HS-5 (cell line): ENCODE measurements around the gene MACROD1.

Source experiments
- DNase-seq: peaks from one replicate; pipeline ENCODE4 v3.0.0-alpha.2; 2012; ENCODE audit warnings: low read depth

MACROD1 gene

DNA sequence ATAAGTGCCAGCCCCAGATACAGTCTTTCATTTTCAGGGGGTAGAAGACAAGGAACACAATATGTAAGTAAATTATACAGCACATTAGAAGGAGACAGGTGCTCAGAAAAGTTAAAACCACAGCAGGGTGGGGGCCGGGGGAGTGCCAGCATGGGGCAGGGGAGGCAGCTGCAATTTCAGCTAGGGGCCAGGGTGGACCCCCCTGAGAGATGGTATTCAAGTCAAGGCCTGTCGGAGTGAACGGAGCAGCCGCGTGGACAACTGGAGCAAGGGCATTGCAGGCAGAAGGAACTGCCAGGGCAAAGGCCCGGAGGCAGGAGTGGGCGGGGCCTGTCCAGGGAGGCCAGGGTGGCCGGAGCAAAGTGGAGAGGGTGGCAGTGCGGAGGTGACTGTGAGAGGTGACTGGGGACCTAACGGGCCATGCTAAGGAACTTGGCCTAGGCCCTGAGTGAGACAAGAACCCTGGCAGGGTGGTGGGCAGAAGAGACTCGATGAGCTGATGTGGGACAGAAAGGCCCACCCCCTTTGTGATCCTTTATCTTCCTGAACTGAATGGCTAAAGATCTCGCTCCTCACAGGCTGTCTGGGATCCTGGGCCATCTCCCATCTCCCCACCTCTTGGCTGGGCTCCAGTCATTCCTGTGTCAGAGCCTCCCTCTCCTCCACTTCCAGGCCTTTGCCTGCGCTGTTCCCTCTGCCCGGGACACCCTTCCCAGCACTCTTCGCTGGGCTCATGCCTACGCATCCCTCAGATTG lies 152.6 kb downstream of the MACROD1 start:
- no peak for DNase-seq

DNA sequence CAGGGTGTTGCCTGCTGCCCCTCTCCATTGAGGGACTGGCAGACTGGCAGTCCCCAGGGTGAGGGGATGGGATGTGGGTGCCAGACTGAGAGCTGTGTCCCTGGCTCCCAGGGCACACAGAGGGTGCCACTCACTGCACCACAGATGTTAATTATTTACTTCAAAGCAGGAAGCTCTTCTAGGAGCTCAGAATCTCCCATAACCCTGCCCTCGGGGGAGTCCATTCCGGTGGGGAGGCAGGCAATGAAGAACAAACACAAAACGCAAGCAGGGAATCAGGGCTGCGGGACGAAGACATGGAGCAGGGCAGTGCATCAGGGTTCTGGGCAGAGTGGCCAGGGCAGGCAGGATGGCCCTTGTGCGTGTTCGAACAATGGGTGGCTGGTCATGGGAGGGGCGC lies 154.5 kb downstream of the MACROD1 start:
- no peak for DNase-seq

DNA sequence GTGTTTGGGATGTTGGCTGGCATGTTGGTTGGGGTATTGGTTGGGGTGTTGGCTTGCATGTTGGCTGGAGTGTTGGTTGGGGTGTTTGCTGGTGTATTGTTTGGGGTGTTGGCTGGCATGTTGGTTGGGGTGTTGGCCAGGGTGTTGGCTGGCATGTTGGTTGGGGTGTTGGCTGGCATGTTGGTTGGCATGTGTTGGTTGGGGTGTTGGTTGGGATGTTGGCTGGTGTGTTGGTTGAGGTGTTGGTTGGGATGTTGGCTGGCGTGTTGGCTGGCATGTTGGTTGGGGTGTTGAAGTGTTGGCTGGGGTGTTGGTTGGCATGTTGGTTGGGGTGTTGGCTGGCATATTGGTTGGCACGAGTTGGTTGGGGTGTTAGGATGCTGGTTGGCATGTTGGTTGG lies 155.1 kb downstream of the MACROD1 start:
- DNase-seq, result no peak

DNA sequence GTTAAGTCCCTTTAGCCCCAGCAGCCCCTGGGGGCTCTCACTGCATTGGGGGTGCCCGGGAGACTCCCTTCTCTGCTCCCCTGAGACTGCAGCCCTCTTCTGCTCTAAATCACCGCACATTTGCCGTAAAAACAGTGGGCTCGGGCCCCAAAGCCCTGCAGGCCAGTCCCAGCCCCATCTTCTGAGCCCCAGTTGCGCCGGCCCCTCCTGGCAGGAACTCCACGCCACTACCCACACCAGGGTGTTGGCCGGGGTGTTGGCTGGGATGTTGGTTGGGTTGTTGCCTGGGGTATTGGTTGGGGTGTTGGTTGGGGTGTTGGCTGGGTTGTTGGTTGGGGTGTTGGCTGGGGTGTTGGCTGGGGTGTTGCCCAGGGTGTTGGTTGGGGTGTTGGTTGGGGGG lies 156.2 kb downstream of the MACROD1 start:
- no peak for DNase-seq

DNA sequence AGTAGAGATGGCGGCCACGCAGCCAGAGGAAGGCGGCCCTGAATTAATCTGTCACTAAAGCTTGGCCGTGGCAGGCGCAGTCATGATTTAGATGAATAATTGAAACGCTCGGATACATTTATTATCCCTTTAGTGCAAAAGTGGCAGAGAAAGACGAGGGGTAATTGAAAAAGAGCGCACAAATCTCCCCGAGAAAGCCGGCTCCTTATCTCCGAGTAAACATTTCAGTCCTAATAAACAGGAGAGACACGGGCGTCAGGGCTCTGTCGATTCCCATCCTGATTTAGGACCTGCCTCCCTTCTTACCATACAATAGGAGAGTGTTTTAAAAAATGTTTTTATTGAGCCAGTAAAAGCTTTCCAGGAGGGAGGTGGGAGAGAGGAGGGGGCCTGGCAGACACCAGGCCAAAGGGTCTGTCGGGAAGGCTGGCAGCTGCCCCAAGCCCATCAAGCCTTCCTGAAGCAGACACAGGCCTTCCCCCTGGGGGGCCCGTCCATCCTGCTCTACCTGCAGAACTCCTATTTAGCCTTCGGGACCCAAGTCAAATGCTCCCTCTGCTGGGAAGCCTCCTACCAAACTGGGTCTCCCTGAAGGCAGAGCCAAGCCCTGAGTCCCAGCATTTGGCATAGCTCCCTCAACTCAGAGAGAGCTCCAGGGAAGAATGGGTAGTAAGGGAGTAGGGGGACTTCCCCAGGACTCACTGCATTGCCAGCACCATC lies 156.8 kb downstream of the MACROD1 start:
- no peak for DNase-seq

DNA sequence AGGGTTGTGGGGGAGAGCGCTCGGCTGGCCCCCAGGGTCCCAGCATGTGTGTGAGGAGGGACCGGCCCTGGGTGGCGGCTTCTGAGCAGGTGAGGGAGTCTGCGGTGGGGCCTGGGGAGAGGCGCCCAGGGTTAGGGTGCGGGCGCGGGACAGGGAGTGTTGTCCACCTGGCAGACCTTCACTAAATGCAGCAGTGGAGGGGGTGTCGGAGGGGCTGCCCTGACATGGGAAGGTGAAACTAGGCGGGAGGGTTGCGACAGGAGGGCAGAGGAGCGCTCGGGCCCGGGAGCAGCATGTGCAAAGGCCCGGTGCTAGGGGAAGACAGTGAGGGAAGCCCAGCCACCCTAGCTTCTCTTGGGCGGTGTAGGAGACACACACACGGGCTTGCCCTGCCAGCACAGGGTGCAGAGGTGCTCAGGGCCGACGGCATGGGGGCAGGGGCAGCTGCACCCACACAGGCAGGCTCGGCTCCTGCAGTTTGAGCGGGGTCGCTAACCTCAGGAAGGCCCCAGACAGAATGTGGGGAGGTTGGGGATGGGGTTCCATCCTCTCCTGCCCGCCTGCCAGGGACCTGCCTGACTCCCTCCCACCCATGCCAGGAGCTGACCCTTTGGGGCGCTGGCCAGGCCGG lies 157.5 kb downstream of the MACROD1 start:
- DNase-seq, result no peak

DNA sequence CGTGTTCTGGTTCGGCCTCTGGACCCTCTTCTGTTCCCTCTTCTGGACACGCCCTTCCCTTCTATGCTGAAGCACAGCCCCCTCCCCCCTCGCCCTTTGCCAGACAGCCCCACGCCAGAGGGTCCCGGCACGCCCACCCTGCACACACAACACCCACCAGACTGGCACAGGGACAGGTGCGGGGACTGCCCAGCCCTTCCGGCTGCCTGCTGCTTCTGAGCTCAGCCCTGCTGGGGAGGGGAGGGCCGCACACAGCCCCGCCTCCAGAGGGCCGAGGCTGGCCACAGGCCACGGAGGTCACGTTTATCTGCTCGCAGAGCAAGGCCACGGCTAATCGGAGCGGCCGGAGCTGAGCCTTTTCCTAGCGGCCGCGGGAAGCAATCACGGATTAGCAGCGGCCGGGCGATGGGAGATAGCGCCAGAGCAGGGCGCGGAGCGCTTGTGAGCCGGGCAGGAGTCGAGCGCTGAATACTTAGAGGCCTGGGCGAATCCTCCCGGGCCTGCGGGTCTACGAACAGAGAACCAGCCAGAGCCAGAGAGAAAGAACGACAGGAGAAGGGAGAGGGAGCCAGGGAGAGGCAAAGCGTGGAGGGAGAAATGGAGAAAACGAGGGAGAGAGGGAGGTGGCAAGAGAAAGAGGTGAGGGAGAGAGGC lies 158.2 kb downstream of the MACROD1 start:
- no peak for DNase-seq

DNA sequence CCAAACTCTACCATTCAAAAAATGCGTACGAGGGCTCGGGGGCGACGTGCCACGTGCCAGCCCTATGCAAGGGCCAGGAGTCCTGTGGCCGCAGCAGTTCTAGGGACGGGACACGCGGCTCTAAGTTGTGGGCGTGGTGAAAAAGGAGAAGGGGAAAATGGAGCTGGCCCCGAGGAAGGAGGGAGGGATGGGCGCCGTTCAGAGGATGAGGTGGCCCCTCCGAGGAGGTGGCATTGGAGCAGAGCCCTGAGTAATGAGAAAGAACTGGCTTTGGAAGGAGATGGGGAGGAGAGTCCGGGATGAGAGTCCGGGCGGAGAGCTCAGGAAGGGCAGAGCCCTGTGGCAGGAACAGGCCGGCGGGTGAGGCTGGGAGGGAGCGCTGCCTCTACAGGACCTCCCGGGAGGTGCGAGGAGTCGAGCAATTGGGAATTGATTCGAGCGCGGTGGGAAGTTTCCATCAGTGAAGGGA lies 158.7 kb downstream of the MACROD1 start:
- no peak for DNase-seq

DNA sequence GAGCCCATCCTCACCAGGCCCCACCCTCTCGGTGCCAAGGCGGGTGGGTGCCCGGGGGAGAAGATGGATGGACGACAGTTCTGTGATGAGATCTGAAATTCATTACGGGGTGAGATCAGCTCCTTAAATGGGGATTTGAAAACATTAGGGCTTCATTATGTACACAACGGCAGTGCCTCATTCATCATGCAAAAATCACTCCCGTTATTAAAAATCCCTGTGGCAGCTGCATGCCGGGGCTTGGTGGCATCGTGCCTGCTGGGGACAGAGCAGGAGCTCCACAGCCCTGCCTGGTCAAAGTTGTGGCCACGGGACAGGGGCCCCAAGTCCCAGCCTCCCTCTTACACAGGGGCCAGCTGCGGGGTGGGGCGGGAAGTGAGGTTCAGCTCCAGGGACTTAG lies 159.5 kb downstream of the MACROD1 start:
- DNase-seq, result no peak

DNA sequence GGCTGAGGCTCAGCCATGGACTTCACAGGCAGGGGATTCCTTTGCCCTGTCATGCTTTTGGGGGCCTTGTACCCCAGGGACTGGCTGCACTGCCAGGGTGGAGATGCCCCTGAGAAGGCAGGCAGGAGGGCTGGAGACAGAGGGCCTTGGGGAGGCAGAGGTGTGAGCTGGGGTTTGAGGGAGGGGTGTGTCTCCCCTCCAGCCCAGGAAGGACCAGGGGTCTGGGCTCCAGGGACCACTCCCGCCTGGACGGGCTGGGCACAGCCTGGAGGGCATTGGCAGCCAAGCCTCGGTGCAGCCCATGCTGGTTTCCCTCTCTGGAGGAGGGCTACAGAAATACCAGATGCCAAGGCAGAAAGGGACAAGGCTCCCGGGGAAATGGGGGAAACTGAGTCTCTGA lies 160.2 kb downstream of the MACROD1 start:
- no peak for DNase-seq

DNA sequence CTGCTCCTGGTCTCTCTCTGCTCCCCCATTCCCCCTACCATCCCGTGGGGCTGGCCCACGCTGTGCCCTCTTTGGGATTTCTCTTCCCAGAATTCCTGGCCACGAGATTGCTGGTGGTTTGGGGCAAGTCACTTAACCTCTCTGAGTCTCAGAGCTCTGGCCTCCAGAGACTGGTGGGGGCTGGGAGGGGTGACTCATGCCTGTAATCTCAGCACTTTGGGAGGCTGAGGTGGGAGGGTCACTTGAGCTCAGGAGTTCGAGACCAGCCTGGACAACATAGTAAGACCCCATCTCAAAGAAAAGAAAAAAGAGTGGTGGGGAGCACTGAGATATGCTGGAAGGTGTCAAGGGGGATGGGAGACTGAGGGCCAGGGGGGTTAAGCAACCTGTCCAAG lies 161.3 kb downstream of the MACROD1 start:
- no peak for DNase-seq

DNA sequence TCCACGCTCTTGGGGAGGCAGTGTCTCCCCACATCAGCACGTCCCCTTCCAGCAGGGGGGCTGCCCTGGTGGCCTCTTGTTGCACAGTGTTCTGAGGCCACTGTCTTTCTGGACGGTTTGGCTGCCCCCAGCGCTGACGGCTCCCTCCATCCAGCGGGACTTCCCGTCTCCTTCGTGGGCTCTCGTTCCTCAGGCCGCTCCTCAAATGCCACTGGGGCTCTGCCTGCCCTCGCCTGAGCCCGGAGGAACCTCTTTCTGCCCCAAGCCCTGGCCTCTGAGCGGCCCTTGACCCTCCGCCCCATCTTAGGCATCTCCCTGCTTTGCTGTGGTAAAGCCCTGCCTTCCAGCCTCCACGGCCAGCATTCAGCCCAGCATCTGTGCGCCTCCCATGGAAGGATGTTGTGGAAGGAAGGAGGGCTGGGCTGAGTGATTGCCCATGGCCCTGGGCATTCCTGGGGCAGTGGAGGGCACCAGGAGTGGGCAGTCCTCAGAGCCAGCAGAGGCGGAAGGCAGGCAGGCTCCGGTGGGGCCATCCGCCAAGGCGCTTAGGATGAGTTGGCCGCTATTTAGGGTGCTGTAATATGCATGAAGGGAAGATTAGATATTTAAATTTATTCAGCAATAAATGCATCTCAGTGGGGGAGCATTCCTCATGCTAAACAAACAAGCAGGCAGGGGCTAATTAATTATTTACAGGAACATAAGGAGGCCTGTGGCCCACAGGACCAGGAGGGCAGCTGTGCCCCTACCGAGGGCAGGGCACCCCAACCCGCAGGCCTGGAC lies 161.9 kb downstream of the MACROD1 start:
- no peak for DNase-seq

DNA sequence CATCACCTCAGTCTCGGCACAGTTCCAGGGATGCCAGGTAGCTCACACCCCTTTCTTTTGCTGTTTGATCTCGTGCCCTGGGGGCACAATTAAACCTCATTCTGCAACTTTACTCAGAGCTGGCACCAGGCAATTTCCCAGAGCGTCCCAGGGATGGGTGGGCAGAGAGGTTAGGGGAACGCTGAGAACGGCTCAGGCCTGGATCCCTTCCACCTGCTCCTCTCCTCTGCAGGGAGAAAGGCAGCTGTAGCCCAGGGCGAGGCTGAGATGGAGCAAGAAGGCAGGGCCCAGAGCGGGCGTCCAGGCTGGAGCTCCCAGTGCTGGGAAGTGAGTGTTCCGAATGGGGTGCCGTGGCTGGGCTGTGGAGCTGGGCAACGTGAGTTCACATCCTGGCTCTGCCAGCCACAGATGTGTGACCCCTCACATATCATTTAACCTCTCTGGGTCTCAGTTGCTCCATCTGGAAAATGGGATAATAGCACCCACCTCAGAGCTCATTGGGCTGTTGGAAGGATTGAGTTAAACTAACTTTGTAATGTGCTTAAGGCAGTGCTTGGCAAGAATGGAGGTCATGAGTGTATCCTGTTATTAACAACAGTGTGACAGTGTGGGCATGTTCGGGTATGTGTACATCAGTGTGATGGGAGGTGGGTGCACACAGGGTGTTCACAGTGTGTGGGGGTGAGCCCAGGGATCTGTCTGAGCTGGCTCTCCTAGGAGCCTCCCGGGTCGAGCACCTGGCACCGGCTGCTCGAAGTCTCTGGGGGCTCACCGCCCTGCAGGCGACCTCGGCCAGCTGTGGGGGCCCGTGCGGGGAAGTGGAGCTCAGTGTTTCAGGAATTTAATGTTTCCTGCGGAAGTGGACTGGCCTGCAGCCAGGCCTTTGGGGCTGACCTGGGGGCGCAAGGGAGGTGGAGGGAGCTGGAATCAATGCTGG lies 164.2 kb downstream of the MACROD1 start:
- no peak for DNase-seq

DNA sequence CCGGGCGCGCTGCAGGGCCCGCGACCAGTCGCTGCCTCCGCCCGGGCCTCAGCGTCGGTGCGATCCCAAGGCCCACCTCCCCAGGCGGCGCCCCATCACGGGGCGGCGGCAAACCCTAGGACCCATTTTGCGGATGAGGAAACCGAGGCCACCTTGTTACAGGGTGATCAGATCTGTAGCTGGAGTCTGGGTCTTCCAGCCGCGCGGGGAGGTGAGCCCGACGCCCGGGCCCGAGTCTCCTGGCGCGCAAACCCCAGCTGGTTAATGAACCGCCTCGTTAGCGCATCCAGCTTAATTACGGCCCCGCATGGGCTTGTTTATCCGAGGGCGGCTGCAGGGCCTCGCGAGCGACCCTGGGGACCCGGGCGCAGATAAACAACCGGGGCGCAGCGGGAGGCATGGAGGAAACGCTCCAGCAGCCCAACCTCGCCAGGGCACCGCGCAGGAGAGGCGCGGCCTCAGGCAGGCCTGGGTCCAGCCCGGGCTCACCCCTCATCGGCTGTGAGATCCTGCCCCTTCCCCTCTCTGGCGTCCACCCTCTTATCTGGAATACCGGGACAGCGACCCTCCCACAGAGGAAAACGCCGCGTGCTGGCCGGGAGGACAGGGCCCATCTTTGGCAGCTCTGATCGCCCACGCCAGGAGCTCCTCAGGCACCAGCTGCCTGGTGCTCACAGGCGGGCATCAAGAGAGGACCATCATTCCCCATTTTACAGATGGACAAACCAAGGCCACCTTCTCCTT lies 165.0 kb downstream of the MACROD1 start:
- DNase-seq, result no peak

DNA sequence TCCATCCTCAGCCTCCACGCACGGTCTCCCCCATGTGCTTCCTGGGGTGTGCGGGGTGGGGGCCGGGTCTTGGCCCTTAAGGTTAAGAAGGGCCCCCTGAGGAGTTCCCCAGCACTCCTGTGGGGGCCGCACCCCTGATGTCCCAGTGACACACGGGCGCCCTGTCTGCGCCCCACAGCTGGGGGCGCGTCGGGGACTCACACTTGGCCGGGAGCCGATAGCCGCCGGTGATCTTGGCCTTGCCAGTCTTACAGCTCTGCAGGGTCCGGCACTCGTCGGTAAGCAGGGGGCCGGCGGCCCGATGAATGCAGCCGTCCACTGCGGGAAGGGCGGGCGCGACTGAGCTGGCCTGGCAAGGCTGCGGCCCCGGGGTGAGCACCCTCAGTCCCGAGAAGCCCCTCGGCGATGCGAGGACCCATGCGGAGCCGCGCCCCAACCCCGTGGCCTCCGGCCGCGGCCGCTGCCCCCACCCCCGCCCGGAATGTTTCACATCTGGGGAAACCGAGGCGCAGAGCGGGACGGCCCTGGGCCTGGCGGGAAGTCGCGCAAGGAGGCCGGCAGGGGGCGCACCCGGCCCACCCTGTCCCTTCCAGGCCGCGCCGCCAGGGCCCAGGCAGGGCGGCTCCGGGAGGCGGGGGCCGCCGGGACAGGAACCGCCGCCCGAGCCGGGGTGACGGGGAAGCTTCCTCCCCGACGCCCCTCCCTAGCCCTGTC lies 165.7 kb downstream of the MACROD1 start:
- DNase-seq, result no peak

DNA sequence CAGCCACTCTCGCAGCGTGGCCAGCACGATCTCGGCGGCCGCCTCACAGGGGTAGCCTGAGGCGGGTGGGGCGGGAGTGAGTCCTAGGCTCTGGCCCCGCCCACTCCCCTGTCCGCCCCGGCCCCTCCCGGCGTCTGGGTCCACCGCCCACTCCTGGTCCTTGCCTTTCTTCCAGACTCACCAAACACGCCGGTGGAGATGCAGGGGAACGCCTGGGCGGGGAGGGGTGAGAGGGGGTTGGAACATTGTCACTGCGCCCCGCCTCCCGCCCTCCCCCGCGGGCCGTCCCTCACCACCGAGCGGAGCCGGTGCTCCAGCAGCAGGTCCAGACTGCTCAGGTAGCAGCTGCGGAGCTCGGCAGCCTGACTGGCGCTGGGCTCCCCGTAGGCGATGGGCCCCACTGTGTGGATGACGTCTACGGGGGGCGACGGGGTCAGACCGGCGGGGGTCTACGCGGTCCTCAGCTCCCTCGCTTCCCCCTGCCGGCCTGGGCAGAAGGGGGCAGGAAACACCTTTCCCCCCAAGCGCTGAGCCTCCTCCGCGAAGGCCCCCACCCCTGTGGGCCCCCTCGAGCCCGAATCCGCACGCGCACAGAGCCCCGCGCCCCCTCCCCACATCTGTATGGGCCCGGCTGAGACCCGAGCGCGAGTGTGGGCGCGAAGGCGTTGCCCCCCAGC lies 166.4 kb downstream of the MACROD1 start:
- no peak for DNase-seq

DNA sequence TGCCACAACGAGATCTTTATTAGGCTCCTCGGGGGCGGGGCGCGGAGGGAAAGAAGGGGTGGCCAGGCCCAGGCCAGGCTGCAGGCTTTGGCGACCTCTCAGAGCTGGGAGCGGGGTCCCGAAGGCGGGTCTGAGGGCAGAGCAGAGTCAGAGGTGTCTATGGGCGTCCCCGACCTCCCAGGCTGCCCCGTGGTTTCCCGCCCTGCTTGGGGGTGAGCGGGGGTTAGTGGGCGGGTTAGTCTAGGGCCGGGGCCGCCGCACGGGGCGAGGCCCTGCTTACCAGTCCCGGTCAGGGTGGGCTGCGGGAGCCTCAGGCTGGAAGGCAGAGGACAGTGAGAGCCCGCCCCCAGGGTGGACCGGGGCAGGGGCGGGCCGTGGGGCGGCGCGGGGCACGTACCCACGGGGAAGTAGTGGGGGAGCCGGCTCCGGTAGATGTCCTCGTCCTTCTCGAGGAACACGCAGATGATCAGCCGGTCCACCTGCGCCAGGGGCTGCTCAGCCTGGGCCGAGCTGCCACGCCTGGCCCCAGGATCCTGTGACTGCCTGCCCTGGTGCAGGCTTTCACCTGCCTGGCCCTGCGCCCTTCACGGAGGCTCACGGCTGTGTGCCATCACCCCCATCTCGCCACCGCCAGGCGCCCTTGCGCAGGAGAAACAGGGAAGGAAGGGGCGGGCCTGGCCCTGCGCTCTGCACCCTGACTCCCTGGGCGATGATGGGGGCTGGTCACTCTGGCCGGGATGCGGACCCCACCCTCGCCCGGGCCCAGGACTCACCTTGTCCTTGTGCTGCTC lies 167.2 kb downstream of the MACROD1 start:
- DNase-seq, result no peak

DNA sequence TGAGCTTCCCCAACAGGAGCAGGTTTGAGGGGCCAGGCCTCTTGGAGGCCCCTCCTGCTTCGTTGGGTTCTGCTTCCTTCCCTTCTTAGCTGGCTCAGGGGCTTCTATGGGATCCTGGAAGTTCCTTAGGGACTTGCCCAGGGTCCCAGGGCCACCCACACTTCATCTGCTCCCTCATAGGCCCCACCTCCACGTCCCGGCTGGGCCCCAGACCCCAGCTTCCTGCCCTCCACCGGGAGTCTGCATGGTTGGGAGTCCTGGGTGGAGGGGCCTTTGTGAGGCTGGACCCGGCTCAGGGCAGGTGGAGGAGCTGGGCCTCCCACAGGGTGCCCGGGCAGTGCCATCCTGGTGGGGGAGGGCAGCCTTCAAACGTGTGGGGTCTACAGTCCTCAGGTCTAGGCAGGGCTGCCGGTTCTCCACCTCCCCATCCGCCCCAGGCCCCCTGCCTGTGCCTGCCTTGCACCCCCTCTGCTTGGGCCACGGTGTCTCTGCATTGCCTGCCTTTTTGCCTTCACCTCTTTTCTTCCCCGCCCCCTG lies 168.0 kb downstream of the MACROD1 start:
- no peak for DNase-seq
